Neural cell (in vitro differentiated cells): ENCODE results near the gene STAG2. TPM values are rescaled to one million over a fixed set of nuclear protein-coding genes. Genes with fewer than 3 reads are reported as not detected.

ENCODE experiments used
- H2AFZ ChIP-seq: fragments of 200-600, 300-800 bp; sonication (generic), shearing (Covaris generic); 2 replicates; pipeline ENCODE4 v1.6.0; 2014; ENCODE audit warnings: low read depth, mild to moderate bottlenecking, antibody characterized with exemption, low read length, moderate library complexity
- H3F3A ChIP-seq: fragments of 200-600 bp; shearing (Covaris generic); 2 replicates; pipeline ENCODE4 v1.6.1; 2016; ENCODE audit warnings: mild to moderate bottlenecking, moderate library complexity, mixed read lengths, antibody characterized with exemption, low read length; ENCODE audit not compliant: insufficient read depth, poor library complexity, severe bottlenecking
- H3K27ac ChIP-seq: fragments of 200-600, 300-800 bp; sonication (generic), shearing (Covaris generic); 2 replicates; pipeline ENCODE4 v1.5.1; 2014; ENCODE audit warnings: mild to moderate bottlenecking, low read length, moderate library complexity
- H3K27me3 ChIP-seq: fragments of 300-800, 200-600 bp; sonication (generic), shearing (Covaris generic); 2 replicates; pipeline ENCODE4 v1.6.0; 2014; ENCODE audit warnings: mild to moderate bottlenecking, low read depth, low read length, moderate library complexity; ENCODE audit not compliant: insufficient read depth
- H3K36me3 ChIP-seq: fragments of 300-800, 200-600 bp; sonication (generic), shearing (Covaris generic); 2 replicates; pipeline ENCODE4 v1.5.1; 2014; ENCODE audit warnings: mild to moderate bottlenecking, antibody characterized with exemption, low read length, moderate library complexity; ENCODE audit not compliant: insufficient read depth
- H3K4me2 ChIP-seq: fragments of 300-800, 200-600 bp; sonication (generic), shearing (Covaris generic); 2 replicates; pipeline ENCODE4 v1.6.0; 2014; ENCODE audit warnings: mild to moderate bottlenecking, low read length
- H3K4me3 ChIP-seq: fragments of 300-800, 200-600 bp; sonication (generic), shearing (Covaris generic); 2 replicates; pipeline ENCODE4 v1.5.1; 2014; ENCODE audit warnings: mild to moderate bottlenecking, low read length, moderate library complexity
- H3K79me2 ChIP-seq: fragments of 200-600 bp; shearing (Covaris generic); replicated peaks from 2 replicates; pipeline ENCODE4 v1.6.0; 2014; ENCODE audit warnings: mild to moderate bottlenecking, low read length, moderate library complexity; ENCODE audit not compliant: insufficient read depth
- H3K9ac ChIP-seq: fragments of 300-800, 200-600 bp; sonication (generic), shearing (Covaris generic); 2 replicates; pipeline ENCODE4 v1.6.1; 2016; ENCODE audit warnings: mild to moderate bottlenecking, low read length, mixed read lengths
- H3K9me2 ChIP-seq: fragments of 200-600 bp; shearing (Covaris generic); 2 replicates; pipeline ENCODE4 v1.6.1; 2016; ENCODE audit warnings: mild to moderate bottlenecking, low read length, mixed read lengths; ENCODE audit not compliant: insufficient read depth
- H3K9me3 ChIP-seq: fragments of 200-600, 300-800 bp; sonication (generic), shearing (Covaris generic); 2 replicates; pipeline ENCODE4 v1.6.1; 2016; ENCODE audit warnings: mild to moderate bottlenecking, mixed run types, low read length, moderate library complexity, mixed read lengths
- H4K20me1 ChIP-seq: fragments of 200-600 bp; shearing (Covaris generic); 2 replicates; pipeline ENCODE4 v1.6.1; 2016; ENCODE audit warnings: mild to moderate bottlenecking, mixed run types; ENCODE audit not compliant: insufficient read depth
- EP300 ChIP-seq: fragments of 450-650 bp; conservative IDR thresholded peaks from 2 replicates; pipeline ENCODE4 v1.6.1; 2014; ENCODE audit warnings: antibody characterized with exemption, mild to moderate bottlenecking, moderate library complexity; ENCODE audit not compliant: poor library complexity, severe bottlenecking
- EZH2 ChIP-seq: fragments of 200-600, 300-800 bp; shearing (Covaris generic), sonication (generic); IDR thresholded peaks from 2 replicates; pipeline ENCODE4 v1.6.1; 2014; ENCODE audit warnings: antibody characterized with exemption, low read length, borderline replicate concordance, mild to moderate bottlenecking; ENCODE audit not compliant: insufficient read depth, poor library complexity, severe bottlenecking
- MXI1 ChIP-seq: fragments of 450-650 bp; conservative IDR thresholded peaks from 2 replicates; pipeline ENCODE4 v1.6.1; 2014; ENCODE audit warnings: antibody characterized with exemption, mild to moderate bottlenecking; ENCODE audit not compliant: poor library complexity, severe bottlenecking
- POLR2AphosphoS5 ChIP-seq: IDR thresholded peaks from 2 replicates; pipeline ENCODE4 v1.6.1; 2012
- RAD21 ChIP-seq: fragments of 450-650 bp; conservative IDR thresholded peaks from 2 replicates; pipeline ENCODE4 v1.6.1; 2014; ENCODE audit warnings: antibody characterized with exemption, mild to moderate bottlenecking, moderate library complexity
- SMC3 ChIP-seq: fragments of 450-650 bp; conservative IDR thresholded peaks from 2 replicates; pipeline ENCODE4 v1.6.1; 2014; ENCODE audit warnings: antibody characterized with exemption, mild to moderate bottlenecking, moderate library complexity; ENCODE audit not compliant: poor library complexity
- TAF1 ChIP-seq: IDR thresholded peaks from 2 replicates; pipeline ENCODE4 v1.6.1; 2012; ENCODE audit warnings: low read depth
- polyA plus RNA-seq: library from polyadenylated mRNA; depleted of rRNA; stranded (reverse); fragments of >200 nt; gene quantifications from 2 replicates; pipeline ENCODE4 v1.2.3, GENCODE V29; 2014
- TF ChIP-seq, protein P1 (sequence below): IDR thresholded peaks from 2 replicates; pipeline ENCODE4 v1.6.1; 2012; ENCODE audit warnings: borderline replicate concordance
- TF ChIP-seq, protein P2 (sequence below): fragments of 450-650 bp; IDR thresholded peaks from 2 replicates; pipeline ENCODE4 v1.5.1; 2014; ENCODE audit warnings: antibody characterized with exemption, mild to moderate bottlenecking, moderate library complexity; ENCODE audit not compliant: poor library complexity, severe bottlenecking

Gene STAG2
- polyA plus RNA-seq, 1 donor from 2014 or later: 26.5 TPM

DNA sequence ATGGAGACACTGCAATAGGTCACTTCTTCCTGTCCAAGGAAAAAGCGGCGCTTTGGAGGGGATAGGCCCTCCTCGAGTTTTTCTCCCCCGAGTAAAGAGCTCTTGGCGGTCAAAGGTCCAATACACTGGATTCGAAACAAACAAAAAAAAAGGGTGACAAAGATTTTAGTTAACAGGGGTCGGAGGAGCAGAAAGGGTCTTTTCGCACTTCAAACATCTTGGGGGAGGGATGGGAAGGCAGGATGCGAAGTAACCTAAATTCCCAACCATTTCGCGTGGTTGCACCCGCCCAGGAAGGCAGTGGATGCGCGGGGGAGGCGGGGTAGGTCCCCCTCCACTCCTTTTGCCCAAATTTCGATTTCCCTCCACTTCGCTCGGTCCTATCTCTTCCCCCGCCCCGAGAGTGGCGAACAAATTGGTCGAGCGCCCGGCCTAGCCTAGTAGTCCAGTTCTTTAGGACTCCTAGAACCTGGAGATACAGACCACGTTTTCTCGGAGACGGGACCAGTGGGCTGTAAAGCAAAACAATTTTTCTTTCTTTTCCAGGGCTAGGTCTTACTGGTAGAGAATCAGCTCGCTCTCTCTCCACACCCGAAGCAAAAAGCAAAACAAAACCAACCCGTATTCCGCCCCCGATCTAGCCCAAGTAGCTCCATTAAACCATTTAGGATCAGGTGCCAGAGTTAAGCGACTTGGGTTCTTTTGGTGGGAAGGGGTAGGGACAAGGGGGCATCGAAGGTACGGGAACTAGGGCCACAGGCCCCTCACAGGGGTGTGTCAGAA lies 2.0 kb upstream of the STAG2 start:
- H3K9me3 ChIP-seq: no peaks in the 10 kb centered on the region
- H3F3A ChIP-seq: no peaks in the 10 kb centered on the region
- no peaks in the 10 kb centered on the region for H3K27me3 ChIP-seq
- no peaks in the 10 kb centered on the region for H3K9me2 ChIP-seq
- TF ChIP-seq TAF1: no peak
- TF ChIP-seq SMC3: no peak
- TF ChIP-seq, protein P1, sequence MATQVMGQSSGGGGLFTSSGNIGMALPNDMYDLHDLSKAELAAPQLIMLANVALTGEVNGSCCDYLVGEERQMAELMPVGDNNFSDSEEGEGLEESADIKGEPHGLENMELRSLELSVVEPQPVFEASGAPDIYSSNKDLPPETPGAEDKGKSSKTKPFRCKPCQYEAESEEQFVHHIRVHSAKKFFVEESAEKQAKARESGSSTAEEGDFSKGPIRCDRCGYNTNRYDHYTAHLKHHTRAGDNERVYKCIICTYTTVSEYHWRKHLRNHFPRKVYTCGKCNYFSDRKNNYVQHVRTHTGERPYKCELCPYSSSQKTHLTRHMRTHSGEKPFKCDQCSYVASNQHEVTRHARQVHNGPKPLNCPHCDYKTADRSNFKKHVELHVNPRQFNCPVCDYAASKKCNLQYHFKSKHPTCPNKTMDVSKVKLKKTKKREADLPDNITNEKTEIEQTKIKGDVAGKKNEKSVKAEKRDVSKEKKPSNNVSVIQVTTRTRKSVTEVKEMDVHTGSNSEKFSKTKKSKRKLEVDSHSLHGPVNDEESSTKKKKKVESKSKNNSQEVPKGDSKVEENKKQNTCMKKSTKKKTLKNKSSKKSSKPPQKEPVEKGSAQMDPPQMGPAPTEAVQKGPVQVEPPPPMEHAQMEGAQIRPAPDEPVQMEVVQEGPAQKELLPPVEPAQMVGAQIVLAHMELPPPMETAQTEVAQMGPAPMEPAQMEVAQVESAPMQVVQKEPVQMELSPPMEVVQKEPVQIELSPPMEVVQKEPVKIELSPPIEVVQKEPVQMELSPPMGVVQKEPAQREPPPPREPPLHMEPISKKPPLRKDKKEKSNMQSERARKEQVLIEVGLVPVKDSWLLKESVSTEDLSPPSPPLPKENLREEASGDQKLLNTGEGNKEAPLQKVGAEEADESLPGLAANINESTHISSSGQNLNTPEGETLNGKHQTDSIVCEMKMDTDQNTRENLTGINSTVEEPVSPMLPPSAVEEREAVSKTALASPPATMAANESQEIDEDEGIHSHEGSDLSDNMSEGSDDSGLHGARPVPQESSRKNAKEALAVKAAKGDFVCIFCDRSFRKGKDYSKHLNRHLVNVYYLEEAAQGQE: no peak
- no peak for TF ChIP-seq EP300
- no peak for TF ChIP-seq POLR2AphosphoS5
- TF ChIP-seq, protein P2, sequence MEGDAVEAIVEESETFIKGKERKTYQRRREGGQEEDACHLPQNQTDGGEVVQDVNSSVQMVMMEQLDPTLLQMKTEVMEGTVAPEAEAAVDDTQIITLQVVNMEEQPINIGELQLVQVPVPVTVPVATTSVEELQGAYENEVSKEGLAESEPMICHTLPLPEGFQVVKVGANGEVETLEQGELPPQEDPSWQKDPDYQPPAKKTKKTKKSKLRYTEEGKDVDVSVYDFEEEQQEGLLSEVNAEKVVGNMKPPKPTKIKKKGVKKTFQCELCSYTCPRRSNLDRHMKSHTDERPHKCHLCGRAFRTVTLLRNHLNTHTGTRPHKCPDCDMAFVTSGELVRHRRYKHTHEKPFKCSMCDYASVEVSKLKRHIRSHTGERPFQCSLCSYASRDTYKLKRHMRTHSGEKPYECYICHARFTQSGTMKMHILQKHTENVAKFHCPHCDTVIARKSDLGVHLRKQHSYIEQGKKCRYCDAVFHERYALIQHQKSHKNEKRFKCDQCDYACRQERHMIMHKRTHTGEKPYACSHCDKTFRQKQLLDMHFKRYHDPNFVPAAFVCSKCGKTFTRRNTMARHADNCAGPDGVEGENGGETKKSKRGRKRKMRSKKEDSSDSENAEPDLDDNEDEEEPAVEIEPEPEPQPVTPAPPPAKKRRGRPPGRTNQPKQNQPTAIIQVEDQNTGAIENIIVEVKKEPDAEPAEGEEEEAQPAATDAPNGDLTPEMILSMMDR: no peak
- TF ChIP-seq EZH2: no peak
- no peak for TF ChIP-seq MXI1
- TF ChIP-seq RAD21: no peak
- peaks cover 8% of the 10 kb centered on the region for H3K79me2 ChIP-seq
- H3K27ac ChIP-seq: peak overlapping the region; percentile 77
- H3K9ac ChIP-seq: peak overlapping the region; percentile 70
- peak overlapping the region; percentile 74 for H3K4me3 ChIP-seq
- H3K36me3 ChIP-seq: no peaks in the 10 kb centered on the region
- peak overlapping the region; percentile 35 for H3K4me2 ChIP-seq
- peak overlapping the region; percentile 40 for H2AFZ ChIP-seq
- H4K20me1 ChIP-seq: no peaks in the 10 kb centered on the region

DNA sequence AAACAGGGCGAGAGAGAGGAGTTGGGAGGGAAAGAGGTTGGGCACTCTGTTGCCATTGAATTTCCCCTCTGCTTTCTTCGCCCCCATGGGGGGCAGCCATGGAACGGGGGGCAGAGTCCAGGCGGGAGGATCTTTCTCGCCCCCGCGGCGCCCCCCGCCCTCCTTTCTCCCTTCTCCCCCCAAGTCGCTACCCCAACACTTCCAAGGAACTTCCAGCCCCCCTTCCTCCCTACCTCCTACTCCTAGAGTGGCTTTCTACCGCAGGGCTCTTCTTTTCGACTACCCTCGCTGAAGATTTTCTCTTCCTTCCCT lies 594 bp upstream of the STAG2 start:
- peaks cover 22% of the 10 kb centered on the region for H3K79me2 ChIP-seq
- H3K4me2 ChIP-seq: no peak overlapping the region
- peak overlapping the region; percentile 89 for H3K9ac ChIP-seq
- TF ChIP-seq TAF1 (no peak), POLR2AphosphoS5 (no peak), MXI1 (no peak), RAD21 (no peak), SMC3 (no peak), EP300 (no peak), EZH2 (no peak)
- TF ChIP-seq, protein P1: no peak
- TF ChIP-seq, protein P2: no peak
- H3F3A ChIP-seq: no peaks in the 10 kb centered on the region
- peak overlapping the region; percentile 93 for H3K27ac ChIP-seq
- no peaks in the 10 kb centered on the region for H3K9me3 ChIP-seq
- no peaks in the 10 kb centered on the region for H4K20me1 ChIP-seq
- peak overlapping the region; percentile 74 for H3K4me3 ChIP-seq
- no peaks in the 10 kb centered on the region for H3K9me2 ChIP-seq
- H2AFZ ChIP-seq: peak overlapping the region; percentile 76
- H3K36me3 ChIP-seq: no peaks in the 10 kb centered on the region
- H3K27me3 ChIP-seq: no peaks in the 10 kb centered on the region
